GM19351 (cell line): Measurements from ENCODE around the gene ATP6V0A1.
A peak's percentile ranks its signal among the peaks of the same experiment; 100 is the strongest.
"Not testable (repeated sequence)": the region's sequence is repeated elsewhere in the genome, so short reads cannot be mapped to it uniquely, and the experiment has no call there.

Experiments
- ATAC-seq: cut with Tn5 transposase; IDR thresholded peaks from one replicate; pipeline ENCODE4 v1.9.1; 2021; ENCODE audit warnings: mild to moderate bottlenecking, moderate library complexity; ENCODE audit not compliant: unreplicated experiment

ATP6V0A1 gene

GRCh38 chr17:42555961-42556617, 97.4 kb downstream of the ATP6V0A1 start:
- ATAC-seq, result not testable (repeated sequence)

DNA sequence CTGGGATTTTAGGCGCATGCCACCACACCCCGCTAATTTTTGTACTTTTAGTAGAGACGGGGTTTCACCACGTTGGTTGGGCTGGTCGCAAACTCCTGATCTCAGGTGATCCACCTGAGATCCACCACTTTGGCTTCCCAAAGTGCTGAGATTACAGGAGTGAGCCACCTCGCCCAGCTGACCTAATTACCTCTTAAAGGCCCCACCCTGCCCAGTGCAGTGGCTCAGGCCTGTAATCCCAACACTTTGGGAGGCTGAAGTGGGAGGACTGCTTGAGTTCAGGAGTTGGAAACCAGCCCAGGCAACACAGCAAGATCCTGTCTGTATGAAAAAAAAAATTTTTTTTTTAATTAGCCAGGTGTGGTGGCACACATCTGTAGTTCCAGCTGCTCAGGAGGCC, 100.4 kb downstream of the ATP6V0A1 start:
- ATAC-seq, result no peak

DNA sequence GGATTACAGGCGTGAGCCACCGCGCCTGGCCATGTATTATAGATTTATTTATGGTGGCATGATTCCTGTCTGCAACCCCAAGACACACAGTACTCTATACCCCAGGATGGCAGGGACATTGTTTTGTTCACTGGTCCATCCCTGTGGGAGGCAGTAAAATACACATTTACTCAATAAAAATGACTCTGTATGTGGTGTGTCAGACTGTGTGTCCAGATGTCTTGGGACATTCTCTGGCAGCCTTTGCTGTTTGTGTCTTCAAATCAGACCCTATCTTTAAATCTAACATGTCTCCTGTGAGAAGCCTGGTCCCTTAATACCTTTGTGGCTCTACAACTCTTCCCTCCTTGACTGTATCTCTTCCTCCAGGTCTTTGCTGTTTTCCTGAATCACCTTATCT, 101.6 kb downstream of the ATP6V0A1 start:
- ATAC-seq, result no peak

DNA sequence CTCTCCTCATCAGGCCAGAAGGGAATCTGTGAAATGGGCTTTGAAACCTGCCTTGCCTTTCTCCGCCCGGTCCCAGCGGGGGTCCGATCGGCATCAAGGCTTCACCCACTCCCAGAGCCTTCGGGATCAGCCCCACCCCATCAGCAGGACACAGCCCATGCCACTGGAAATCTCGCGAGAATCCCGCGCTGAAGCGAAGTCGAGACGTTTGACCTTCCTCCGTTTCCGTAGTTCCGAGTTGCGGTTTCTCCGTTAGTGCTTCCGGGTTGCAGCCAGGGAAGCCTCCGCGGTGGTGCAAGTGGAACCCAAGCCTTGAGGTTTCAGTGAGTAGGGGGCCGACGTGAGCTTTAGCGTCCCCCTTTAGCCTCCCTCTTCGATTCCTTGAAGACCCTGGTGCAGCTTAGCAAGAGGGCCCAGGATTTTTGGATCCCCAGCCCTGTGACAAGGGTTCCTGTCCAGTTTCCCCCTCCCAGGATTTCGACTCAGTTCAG, 103.3 kb downstream of the ATP6V0A1 start, which contains the start of gene COASY:
COASY (plus strand) TSS at position 252 of the 491 bp plus-strand sequence. CDS start 475 bp downstream, outside the sequence.
- peak; percentile 59 for ATAC-seq

DNA sequence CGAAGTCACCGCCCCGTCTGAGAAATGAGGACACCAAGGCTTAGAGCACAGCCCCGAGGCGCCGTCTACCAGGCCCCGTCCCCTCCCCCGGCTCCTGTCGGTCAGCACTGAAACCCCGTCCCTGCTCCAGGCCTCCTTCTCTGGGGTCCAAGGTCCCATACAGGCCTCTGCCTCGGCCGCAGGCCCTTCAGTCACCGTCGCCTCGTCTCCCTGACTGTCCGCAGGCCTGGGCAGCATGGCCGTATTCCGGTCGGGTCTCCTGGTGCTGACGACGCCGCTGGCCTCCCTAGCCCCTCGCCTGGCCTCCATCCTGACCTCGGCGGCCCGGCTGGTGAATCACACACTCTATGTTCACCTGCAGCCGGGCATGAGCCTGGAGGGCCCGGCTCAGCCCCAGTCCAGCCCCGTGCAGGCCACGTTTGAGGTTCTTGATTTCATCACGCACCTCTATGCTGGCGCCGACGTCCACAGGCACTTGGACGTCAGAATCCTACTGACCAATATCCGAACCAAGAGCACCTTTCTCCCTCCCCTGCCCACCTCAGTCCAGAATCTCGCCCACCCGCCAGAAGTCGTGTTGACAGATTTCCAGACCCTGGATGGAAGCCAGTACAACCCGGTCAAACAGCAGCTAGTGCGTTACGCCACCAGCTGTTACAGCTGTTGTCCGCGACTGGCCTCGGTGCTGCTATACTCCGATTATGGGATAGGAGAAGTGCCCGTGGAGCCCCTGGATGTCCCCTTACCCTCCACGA, 103.9 kb downstream of the ATP6V0A1 start:
- ATAC-seq, result no peak

DNA sequence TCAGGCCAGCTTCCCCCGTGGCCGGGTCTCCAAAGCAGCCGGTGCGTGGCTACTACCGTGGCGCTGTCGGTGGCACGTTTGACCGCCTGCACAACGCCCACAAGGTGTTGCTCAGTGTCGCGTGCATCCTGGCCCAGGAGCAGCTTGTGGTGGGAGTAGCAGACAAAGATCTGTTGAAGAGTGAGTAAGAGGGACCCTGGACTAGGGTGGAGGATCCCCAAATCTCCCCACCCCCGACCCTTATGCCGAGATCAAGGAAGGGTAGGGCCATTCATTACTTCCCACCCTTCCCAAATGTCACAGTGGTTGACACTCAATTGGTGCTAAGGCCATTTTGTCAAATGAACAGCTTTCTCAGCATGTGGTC, 104.4 kb downstream of the ATP6V0A1 start:
- no peak for ATAC-seq

DNA sequence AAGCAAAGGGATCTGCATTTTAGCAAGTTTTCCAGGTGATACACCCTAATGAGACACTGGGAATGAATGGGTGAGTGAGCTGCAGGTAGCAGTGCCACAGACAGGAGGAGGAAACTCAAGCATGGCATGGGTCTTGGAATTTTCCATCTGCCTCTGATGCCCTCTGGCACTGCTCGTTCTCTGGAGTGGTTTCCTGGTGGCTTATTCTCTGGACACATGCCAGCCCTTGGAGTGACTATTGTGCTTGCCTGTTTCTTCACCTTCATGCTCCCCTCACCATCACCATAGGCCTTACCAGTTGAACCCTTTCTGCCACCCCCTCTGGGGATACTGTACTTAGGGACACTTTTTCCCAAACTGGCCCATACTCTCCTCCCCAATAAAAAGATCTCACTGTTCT, 104.9 kb downstream of the ATP6V0A1 start:
- no peak for ATAC-seq

DNA sequence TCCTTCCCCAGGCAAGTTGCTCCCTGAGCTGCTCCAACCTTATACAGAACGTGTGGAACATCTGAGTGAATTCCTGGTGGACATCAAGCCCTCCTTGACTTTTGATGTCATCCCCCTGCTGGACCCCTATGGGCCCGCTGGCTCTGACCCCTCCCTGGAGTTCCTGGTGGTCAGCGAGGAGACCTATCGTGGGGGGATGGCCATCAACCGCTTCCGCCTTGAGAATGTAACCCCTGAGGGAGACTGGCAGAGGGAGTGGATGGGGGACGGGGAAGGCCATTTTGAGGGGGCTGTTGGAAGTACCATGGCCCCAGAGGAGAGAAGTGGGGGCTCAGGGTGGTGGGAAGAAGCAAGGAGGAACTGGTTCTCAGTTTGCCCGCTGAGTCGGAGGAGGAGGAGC, 105.3 kb downstream of the ATP6V0A1 start:
- ATAC-seq, result no peak

GRCh38 chr17:42564815-42565522, 106.3 kb downstream of the ATP6V0A1 start:
- no peak for ATAC-seq

- ATAC-seq, result no peak
Observed at GRCh38 chr17:42565523-42566214, 107.0 kb downstream of the ATP6V0A1 start.

GRCh38 chr17:42566215-42566882, 107.7 kb downstream of the ATP6V0A1 start:
- no peak for ATAC-seq

- ATAC-seq, result peak; percentile 59
Observed at GRCh38 chr17:42566883-42567573, 108.3 kb downstream of the ATP6V0A1 start, which contains the start of gene MLX. Gene MLX, plus strand, starts transcription at chr17:42567100. Its CDS starts 25 bp downstream, at chr17:42567125.

DNA sequence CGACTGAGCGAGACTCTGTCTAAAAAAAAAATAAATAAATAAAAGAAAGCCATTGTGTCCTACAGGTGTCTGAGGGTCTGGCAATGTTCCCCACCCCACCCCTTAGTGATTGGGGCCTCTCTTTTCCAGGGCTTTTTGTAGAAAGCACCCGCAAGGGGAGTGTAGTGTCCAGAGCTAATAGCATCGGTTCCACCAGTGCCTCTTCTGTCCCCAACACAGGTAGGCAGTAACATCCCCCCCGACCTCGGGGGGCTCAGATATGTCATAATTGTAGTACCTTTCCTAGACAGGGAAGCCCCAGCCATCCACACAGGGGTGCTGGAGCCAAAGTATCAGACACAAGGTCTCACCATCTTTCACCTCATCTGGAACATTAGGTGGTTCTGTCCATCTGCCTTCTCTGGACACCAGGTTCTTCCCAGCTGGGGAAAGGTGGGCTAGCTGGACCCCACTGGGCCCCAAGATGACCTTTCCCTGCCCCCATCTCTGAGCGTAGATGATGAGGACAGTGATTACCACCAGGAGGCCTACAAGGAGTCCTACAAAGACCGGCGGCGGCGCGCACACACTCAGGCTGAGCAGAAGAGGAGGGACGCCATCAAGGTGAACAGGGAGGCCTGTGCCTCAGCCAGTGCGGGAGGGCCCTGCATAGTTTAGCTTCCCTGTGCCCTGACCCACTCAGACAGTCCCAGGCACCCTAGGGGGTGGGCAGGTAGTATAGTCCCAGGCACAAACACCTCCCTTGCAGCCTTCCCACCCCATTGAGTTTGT, 109.8 kb downstream of the ATP6V0A1 start:
- no peak for ATAC-seq

- ATAC-seq, result no peak
Observed at GRCh38 chr17:42571435-42572225, 113.0 kb downstream of the ATP6V0A1 start.
